Measurements from ENCODE around the gene OLFM2.
"Not testable (repeated sequence)": the region's sequence is repeated elsewhere in the genome, so short reads cannot be mapped to it uniquely, and the experiment has no call there.

Gene OLFM2

DNA sequence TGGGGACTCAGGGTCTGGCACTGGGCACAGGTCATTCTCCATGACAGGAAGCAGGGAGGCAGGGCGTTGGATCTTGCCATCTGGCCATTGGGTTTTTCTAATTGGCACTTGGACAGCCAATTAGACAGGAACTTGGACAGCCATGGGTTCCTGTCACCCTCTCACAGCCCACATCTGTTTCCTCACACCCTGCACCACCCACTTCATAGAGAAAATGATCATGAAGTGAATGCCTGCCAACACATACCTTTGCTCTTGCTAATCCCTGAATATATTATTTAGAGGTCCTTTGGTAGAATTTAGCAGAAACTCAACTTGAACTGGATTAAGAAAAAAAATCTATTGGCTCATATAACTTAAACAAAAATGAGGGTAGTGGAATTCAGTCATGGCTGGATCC lies 4.9 kb upstream of the OLFM2 start:
- no peak for DNase-seq

DNA sequence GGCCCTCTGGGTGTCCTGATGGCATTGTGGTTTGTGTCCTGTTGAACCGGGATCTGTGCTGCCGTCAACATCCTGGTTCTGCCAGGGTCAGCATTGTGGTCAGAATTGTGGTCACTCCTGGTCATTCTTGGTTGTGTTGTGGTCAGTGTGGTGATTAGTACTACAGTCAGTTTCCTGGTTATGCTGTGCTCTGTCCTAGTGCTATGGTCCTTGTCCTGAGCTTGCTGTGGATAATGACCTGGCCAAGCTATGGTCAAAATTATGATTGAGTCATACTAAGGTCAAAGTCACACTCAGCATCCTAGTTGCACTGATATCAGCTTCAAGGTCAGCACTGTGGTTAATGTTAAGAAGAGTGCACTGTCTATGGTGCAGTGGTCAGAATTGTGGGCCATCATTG lies 4.5 kb upstream of the OLFM2 start:
- DNase-seq = no peak

DNA sequence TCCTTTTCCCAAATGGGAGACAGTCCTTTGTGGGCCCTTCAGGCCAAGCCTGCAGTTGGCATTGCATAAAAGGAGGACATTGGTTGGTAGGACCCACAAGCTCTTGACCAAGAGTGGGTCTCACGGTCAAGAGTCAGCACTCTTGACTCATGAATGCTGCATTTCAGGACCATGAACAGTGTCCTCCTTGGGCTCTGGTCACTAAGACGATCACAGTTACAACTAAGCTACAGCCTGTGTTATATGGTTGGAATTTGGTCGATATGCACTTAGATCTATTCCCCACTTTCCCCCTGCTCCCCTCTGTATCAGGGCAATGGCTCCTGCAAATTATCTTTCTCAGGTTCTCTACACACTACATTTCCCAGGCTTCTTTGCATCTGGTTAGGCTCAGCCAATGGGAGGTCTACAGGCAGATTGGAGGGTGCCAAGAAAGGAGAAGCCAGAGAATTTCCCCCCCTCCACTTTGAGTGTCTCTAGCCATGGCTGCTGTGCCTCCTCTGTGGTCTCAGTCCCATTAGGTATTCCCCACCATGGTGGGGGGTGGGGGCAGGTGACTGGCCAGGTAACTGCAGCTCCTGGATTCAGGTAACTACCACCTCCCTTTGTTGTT lies 3.1 kb upstream of the OLFM2 start:
- DNase-seq = no peak

DNA sequence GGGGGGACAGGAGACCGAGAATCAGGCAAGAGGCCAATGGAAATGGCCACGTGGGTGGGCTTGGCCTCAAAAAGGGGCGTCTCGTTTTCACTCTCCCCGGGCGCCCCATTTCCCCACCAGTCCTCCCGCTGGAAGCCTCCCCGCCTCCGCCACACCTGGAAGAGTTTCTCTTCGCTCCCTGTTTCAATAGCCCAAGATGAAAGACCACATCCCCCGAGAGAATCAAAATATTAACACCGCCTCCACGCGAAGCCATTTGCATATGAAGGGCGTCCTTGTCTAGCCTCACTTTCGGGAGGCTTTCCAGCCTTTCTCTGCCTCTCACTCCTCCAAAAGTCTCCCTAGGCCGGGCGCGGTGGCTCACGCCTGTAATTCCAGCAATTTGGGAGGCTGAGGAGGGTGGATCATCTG lies 691 bp upstream of the OLFM2 start:
- no peak for DNase-seq

DNA sequence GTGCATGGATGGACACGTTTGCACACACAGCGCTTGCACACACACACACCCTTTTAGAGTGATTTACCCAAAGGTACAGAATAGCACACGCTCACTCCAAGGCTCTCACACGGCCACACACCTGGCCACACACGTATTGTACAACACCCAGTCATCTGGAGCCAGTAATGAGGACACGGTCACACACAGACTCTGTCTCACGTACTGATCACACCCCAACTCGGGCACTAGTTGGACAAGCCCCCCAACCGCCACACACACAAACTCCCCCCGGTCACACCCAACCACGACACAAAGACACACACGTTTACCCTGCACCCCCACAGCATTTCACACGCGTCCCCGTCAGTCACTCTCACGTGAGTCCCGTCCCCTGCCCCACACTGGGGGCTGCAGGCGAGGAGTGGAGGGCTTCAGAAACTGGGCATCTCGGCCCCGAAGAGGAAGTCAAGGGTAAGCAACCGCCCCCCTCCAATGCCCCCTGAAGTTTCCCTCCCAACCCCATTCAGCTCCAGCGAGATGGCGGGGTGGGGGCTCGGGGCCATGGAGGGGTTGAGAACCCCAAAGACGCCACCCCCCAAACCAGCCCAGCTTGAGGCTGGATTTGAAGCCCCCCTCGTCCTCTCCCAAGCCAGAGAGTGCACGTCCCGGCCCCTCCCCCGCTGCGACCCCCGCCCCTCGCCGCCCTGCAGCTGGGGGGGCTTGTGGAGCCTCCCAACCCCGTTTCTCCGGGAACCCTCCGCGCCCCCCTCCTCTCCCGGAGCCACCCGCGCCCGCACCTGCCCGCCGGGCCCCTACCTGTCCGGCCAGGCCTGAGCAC lies 599 bp downstream of the OLFM2 start:
- no peak for DNase-seq

DNA sequence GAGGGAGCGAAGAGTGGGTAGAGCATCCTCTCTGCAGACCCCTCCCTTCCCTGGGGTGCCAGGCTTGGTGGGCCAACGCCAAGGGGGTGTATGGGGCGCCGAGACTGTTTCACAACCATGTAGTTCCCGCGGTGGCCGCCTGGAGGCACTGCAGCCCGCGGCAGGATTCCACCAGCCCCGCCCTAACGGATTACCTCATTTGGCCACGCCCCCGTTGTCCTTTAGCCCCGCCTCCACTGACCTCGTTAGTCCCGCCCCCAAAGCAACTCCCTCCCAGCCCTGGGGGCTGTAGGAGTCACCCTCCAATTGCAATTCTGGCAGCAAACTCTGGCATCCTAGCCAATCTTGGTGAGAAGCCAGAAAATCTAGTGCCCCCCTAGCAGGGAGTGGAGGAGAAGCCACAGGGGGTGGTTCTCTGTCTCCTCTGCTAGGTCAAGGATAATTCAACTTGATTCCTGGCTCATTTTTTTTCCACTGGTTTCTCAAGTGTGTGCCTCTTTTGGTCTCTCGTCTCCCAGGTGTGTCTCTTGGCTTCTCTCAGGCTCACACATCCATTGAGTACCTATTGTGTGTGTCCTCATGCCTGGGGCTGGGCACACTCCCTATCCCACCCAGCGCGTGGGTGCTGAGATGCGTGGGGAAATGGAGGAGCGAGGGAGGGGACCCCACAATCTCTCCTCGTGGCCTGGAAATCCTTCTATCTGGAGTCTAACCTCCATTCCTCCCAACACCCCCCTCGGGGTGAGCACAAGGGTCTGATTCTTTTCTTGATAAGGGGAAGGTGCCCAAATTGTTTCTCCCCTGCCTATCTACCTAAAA lies 2.0 kb downstream of the OLFM2 start:
- DNase-seq = peak; percentile 82

DNA sequence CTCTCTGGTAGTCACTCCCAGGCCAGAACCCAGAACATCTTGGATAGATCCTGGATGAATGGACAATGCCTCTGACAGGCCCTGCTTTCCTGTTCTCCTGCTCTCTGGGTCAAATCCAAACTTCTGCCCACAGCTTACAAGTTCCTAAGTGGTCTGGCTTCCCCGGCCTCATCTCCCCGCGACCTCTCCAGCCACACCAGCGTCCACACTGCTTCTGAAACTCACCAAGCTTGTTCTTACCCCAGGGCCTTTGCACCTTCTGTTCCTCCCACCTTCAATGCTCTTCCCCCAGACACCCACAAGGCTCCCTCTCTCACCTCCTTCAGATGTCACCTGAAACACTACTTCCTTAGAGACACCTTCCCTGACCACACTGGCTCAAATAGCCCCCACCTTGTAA lies 3.5 kb downstream of the OLFM2 start:
- DNase-seq = no peak

DNA sequence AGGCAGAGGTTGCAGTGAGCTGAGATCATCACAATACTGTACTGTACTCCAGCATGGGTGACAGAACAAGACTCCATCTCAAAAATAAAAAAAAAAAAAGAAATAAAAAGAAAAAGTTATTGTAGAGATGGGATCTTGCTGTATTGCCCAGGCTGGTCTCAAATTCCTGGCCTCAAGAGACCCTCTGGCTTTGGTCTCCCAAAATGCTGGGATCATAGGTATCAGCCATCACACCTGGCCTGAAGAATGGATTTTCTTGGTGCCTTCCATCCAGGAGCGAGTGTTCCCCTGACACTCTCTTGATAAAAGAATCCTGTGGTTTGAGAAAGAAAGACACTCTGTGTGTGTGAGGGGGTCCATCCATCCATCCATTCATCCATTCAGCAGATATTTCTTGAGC lies 4.7 kb downstream of the OLFM2 start:
- DNase-seq = no peak

DNA sequence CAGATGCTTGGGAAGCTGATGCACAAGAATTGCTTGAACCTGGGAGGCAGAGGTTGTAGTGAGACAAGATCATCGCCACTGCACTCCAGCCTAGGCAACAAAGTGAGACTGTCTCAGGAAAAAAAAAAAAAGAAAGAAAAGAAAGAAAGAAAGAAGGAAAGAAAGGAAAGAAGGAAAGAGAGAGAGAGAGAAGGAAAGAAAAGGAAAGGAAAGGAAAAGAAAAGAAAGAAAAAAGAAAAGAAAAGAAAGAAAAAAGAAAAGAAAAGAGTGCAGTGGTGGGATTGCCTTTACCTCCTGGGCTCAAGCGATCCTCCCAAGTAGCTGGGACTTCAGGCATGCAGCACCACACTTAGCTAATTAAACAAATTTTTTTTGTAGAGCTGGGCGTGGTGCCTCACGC lies 12.9 kb downstream of the OLFM2 start:
- no peak for DNase-seq

DNA sequence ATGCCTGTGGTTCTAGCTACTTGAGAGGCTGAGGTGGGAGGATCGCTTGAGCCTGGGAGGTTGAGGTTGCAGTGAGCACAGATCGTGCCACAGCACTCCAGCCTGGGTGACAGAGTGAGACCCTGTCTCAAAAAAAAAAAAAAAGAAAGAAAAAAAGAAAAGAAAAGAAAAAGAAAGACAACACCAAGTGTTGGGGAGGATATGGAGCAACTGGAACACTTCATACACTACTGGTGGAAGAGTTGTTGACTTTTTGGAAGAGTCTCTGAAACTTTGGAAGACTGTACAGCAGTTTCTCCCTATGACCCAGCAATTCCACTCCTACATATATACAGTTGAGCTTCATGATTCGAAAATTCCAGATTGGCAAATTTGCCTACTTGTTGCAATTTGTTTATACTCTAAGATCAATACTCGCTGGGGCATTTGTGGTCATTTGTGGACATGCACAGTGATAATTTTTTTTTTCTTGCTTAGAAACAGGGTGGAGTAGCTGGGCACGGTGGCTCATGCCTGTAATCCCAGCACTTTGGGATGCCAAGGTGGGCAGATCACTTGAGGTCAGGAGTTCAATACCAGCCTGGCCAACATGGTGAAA lies 13.4 kb downstream of the OLFM2 start:
- not testable (repeated sequence) for DNase-seq

DNA sequence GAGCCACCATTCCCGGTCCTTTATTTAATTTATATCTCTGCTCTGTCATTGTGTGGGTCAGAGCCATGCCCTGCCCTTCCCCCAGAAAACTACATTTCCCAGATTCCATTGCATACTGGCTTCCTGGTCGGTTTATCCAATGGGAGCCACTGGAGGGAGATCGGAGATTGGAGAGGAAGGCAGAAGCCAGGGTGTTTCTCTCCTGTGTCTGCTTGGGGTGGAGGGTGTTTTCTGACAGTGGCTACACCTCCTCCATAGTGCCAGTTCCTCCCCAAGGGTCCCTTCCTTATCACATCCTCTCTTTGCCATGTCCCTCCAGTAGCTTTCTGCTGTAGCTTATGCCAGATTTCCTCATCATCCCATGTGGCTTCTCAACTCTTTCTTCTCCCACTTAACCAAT lies 19.0 kb downstream of the OLFM2 start:
- no peak for DNase-seq

DNA sequence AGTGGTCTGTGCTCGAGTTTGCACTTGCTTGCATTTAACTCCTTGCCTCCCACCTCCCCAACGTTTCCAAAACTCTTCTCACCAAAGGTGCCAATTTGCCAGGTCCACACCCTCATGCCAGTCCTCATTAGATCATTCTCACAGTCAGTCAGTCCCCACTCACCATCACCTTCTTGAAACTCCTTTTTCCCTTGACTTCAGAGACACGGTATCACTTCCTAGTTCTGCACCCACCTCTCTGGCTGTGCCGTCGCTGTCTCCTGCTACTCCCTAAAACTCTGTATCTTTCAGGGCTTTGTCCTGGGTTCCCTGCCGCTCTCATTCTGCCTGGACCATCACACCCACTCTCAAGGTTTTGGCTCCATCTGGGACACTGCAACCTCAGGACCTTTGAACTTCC lies 19.6 kb downstream of the OLFM2 start:
- no peak for DNase-seq

DNA sequence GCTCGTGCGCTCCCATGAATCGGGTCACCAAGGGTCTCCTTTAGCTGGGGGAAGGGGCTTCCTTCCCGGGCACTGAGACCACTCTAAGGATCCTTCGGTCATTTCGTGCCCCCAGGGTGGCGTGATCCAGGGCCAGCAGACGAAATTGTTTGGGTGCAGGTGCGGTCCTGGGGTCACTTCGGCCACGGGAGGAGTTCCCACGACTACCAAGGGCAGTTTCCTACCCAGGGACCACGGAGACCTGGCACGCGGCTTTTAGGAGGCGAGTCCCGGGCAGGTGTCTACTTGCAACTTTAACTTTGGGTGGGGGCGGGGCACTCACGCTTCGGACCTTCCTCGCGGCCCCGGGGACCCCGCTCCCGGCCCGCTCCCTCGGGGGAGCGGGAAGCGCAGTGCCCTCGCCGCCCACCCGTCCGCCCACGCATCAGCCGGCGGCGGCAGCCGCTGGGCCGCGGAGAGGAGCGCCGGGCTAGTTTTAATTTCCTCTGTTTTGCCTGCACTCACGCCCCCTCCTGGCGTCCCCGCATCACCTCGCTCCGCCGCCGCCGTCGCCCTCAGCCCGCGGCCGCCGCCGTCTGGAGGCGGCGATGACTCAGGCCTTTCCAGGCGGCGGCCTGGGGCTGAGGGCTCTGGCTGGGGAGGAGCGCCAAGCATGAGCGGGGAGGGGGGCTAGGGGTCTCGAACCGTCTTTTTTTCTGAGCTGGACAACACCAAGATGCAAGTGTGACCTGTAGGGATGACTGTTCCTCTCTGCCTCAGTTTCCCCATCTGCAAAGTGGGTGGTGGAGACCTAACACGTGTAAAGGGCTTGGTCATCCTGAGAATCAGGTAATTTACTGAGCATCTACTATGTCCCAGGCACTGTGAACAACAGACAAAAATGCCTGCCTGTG lies 21.8 kb downstream of the OLFM2 start:
- DNase-seq = peak; percentile 76

DNA sequence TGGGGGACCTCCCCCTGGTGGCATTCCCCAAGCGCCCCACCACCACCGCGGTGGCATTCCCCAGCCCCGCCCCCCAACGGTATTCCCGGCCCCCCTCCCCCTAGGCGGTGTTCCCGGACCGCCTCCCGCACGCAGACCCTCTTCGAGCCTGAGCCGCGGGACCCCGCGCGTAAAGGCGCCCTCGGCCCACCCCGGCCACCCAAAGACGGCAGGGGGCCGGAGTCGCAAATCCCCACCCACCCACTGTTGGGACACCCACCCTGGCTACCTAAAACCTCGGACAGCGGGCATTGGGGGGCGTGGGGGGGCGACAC lies 22.4 kb downstream of the OLFM2 start:
- DNase-seq = no peak

DNA sequence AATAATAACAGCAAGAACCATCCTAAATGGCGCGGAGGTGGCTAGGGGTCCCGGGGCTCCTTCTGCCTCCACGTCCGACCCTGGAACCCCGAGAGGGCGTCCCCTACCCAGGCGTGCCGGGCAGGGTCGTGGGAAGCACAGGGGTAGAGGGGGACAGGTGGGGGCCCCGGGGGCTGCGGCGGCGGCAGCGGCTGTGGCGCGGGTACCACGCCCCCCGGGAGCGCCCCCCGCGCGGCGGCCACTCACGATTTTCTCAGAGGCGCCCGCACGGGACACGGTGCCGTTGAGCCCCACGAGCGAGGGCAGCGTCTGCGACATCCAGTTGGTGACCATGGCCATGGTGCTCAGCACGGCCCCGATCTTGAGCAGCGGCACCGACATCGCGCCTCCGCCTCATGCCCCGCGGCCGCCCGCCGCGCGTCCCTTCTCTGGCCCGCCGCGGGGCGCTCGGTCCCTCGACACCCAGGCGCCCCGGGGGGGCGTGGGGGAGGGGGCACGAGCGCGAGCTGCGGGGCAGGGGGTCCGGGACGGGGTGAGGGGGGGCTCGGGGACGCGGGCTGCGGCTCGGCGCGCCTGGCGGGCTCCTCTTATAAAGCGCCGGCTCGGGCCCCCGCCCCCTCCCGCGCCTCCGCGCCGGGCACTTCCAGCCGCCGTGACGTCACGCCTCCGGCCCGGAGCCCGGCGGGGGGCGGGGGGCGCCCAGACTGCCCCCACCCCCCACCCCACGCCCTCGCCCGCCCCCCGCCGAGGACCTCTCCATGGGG lies 22.9 kb downstream of the OLFM2 start:
- no peak for DNase-seq

DNA sequence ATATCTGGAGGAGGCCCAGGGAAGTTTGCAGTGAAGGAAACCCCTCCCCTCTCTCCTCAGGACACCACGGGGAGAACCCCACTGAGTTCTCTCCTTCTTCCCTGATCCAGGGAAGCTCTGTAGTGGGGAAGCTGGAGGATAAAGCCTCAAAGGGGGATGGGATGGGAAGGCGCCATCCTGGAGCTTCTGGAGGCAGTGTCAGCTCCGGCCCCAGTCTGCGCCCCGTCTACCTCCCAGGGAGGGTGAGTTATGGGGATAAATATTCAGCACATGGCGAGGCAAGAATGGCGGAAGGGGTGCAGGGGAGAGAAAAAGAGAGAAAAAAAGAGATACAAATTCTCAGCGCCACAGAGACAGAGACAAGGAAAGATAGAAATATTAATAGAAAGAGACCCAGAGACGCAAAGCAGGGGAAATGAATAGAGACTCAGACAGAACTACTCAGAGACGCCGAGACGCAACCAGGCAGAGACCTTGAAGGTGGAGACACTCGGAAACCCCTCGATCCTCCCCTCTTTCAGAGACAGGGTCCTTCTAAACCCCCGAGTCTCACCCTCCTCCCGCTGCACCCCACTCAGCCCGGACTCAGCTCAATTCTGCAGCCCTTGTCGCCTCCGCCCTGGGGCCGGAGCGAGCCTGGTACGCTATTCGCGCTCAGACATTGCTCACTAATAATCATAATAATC lies 23.6 kb downstream of the OLFM2 start:
- DNase-seq = no peak

DNA sequence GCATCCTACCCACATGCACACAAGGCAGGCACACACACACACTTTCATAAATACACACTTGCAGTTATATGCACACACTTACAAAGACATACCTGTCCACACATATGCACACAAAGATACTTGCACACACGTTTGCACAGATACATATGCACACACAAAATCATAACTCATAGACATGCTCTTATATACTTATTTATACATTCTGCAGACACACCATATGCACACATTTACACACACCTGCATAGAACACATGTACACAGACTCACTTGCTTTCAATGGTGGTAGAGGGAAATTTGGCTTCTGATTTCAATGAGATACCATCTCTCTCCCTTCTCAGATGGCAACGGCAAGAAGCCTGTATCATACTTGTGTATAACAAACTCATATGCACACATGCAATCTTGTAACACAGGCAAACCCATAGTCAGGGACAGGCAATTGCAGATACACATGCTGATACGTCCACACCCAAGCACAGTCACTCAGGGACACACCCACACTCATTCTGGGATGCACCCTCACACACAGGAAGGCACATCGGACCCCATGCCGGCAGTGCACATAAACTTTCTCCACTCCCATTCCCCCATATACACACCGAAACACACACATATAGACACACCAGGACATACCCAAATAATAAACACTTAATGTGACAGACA lies 24.7 kb downstream of the OLFM2 start:
- DNase-seq = no peak

DNA sequence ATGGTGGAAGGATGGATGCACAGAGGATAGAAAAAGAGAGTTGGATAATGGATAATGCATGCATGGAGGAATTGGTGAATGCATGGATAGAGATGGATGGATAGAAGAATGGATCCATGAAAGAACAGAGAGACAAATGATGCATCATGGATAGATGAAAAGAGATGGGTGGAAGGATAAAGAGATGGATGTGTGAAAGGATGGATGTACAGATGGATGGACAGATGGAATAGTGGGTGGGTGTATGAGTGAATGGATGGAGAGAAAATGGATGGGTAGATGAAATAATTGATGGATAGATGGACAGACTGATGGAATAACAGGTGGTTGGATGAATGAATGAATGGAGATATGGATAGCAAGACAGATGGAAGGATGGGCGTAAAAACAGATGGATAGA lies 25.7 kb downstream of the OLFM2 start:
- no peak for DNase-seq

DNA sequence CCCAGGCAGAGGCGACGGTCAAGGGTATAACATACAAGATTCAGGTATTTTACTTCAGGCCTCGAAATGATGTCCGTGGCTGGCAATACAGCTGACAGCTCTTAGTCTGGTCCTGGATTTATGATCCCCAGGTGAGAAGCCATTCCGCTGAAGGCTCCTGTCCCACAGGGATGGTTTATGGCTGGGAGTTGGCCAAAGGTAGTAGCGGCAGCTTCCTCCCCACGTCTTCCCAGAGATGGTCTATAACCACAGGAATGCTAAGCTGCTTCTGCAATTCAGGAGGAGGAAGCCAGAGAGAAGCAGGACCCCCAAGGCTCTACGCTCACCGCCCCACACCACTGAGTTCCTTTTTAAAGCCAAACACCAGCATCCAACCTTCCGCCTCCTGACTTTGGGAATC lies 27.1 kb downstream of the OLFM2 start:
- DNase-seq = no peak

DNA sequence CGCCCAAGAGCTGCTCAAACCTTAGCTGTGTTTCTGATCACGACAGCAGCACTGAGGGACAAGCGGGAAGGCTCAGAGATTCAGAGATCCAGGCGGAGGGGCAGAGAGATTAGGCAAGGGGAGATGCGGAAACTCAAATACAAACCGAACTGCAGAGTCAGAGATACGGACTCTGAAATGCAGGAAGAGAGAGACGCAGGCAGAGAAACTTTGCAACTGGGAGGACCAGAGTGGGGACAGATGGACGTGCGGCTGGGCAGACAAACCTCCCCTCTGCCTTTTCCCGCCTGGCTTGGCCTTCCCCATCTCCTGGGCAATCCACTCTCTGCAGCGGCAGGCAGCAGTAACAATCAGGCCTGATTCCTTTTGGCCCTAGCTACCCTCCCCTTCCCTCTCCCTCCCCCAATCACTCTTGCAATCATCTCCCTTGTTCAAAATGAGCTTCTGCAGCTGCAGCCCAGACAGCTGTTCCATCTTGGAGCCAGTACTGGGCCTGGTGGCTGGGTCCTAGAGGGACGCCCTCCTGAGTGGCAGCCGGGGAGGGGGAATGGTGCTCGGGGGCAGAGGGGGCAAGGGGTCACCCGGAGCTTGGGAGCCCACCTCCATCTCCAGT lies 29.7 kb downstream of the OLFM2 start:
- no peak for DNase-seq

All from activated T-cell treated with anti-CD3 and anti-CD28 coated beads for 4 hours (primary cell).